Right kidney (tissue), 1 donor: ENCODE measurements around the gene IRF4.

ENCODE experiments used
- DNase-seq: peaks from one replicate; pipeline ENCODE4 v3.0.0-alpha.2; 2016

IRF4 gene

GRCh38 chr6:398558-399078 lies 7.1 kb downstream of the IRF4 start:
- no peak for DNase-seq

DNA sequence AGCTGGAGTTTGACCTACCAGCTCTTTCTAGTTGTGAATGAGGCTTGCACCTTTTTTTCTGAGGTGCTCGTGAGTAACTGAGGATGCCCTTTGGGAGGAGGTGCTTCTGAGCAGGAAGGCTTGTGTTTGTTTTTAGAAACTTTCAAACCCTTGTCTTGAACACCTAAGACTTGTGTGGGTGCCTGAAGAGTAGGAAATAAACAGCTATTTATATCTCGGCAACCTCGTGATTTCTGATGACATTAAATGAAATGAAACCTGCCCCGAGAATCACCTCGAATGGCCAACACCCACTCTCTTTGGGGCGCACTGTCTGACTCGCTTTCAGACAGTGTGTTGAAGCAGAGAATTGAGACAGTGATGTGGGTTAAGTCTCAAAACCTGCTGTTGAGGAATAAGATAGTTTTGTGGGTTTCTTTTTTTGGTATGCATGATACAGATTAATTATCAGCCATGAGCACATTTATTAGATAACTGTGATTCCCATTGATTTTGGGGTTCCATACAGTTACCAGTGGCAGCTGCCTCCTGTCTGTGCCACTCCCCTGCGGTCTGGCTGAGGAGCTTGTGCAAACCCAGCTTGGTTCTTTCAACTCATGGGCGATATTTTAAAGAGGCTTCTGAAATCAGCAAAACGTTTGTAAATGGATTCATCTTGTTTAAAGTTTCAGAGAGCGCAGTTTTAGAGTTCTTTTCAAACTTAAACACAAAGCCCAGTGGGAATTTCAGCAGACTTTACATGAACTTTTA lies 8.4 kb downstream of the IRF4 start:
- DNase-seq: no peak

DNA sequence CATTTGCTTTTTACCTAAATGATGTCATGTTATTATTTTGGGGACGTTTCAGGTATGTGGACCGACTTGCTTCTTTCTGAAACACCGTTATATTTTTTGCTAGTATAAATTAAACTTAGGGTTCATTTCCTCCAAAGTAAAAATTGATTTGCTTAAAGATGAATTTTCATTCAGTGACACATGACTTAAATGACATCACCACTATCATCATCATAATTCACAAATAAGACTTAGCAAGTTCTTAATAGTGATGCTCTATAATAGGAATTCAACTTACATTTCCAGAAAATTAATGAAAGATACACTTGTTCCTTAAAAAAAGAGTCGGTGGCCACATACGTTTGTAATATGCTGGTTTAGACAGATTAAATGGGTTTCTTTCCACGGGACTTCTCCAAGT lies 9.3 kb downstream of the IRF4 start:
- DNase-seq: no peak

GRCh38 chr6:401239-401993 lies 9.9 kb downstream of the IRF4 start:
- DNase-seq: no peak

GRCh38 chr6:401994-402640 lies 10.6 kb downstream of the IRF4 start:
- DNase-seq: no peak

DNA sequence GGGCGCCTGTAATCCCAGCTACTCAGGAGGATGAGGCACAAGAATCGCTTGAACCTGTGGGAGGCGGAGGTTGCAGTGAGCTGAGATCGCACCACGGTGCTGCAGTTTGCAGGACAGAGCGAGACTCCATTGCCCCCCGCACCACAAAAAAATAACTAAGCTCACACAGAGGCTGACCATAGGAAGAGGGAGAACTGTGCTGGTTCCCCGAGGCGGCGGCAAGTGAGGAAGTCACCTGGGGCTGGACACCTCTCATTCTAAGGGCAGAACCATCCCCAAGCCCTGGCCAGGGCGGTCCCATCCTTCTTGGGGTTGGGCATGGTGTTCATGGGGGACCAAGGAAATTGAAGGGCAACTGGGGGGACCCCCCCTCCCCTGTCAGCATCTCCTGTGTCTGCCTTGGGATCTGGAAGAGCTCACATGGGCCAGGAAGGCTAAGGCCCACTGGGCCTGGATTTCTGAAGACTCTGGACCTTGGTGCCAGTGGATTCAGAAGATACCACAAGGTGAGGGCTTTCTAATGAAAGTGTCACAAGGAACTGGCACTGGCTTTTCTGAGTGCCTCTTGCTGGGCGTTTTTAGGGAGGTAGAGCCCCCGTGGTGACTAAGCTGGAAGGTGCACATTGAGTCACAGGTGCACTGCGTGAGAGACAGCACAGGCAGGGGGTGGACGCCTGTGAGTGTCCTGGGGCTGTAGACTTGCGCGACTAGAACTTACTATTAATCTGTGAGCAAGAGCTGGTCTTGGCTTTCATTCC lies 11.5 kb downstream of the IRF4 start:
- DNase-seq: no peak

GRCh38 chr6:403659-404655 lies 12.4 kb downstream of the IRF4 start:
- no peak for DNase-seq

DNA sequence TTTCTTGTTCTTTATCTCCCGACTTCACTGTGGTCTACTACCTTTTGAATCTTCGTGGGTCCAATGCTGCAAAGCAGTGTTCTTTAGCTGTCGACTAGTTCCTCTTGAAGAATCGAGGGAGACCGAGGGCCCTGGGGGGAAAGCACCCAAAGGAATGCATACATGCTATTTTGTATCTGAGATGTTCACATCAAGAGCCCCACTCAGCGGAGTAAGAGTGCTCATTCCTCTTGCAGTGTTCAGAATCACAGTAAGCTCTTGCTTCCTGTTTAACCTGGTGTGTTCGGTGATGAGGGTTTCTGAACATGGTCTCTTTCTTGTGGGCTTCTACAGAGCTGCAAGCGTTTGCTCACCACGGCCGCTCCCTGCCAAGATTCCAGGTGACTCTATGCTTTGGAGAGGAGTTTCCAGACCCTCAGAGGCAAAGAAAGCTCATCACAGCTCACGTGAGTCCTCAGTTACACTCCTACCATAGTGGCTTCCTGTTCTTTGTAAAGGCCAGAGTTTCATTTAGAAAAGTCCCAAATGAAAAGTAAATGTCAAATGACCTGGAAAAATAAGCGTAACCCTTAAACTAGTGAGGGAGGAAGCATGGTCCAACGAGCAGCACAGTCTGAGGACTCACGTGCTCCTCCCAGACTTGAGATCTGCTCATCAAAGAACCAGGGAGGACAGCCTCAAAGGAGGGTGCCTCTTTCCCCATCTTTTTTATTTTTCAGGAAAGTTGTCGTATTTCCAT lies 13.3 kb downstream of the IRF4 start:
- no peak for DNase-seq

- no peak for DNase-seq
These were observed 16.6 kb downstream of the IRF4 start for GRCh38 chr6:408148-408547.

DNA sequence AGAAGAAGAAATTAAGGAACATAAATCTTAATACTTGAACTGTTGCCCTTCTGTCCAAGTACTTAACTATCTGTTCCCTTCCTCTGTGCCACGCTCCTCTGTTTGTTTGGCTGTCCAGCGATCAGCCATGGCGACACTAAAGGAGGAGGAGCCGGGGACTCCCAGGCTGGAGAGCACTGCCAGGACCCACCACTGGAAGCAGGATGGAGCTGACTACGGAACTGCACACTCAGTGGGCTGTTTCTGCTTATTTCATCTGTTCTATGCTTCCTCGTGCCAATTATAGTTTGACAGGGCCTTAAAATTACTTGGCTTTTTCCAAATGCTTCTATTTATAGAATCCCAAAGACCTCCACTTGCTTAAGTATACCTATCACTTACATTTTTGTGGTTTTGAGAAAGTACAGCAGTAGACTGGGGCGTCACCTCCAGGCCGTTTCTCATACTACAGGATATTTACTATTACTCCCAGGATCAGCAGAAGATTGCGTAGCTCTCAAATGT lies 17.1 kb downstream of the IRF4 start:
- no peak for DNase-seq

GRCh38 chr6:409370-409972 lies 17.9 kb downstream of the IRF4 start:
- no peak for DNase-seq

GRCh38 chr6:410555-411395 lies 19.2 kb downstream of the IRF4 start:
- no peak for DNase-seq

GRCh38 chr6:411402-412145 lies 20.0 kb downstream of the IRF4 start:
- DNase-seq: no peak

GRCh38 chr6:412146-412886 lies 20.8 kb downstream of the IRF4 start:
- DNase-seq: no peak

GRCh38 chr6:414447-414846 lies 22.9 kb downstream of the IRF4 start:
- DNase-seq: no peak

DNA sequence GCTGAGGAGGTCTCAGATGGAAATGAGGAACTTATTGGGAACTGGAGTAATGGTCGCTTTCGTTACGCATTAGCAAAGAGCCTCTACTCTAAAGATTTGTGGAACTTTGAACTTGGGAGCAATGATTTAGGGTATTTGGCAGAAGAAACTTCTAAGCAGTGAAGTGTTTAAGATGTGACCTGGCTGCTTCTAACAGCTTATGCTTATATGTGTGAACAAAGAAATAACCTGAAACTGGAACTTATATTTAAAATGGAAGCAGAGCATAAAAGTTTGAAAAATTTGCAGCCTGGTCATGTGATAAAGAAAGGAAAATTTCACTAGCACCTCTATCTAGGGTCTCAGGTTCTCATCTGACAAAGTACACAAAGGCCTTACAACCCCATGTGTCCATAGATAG lies 23.5 kb downstream of the IRF4 start:
- no peak for DNase-seq

GRCh38 chr6:421211-421610 lies 29.7 kb downstream of the IRF4 start:
- DNase-seq: no peak
